Colonic mucosa (tissue), 4 donors: Measurements from ENCODE around the gene SPDEF. TPM values are rescaled to one million over a fixed set of nuclear protein-coding genes. Genes with fewer than 3 reads are reported as not detected.

Experiments
- DNase-seq: peaks from one replicate; pipeline ENCODE4 v3.0.0-alpha.2; 2020
- H3K27ac ChIP-seq: fragments of 200-600 bp; one replicate; pipeline ENCODE4 v1.8.0; 2021
- H3K27me3 ChIP-seq: fragments of 200-600 bp; one replicate; pipeline ENCODE4 v1.8.0; 2021
- H3K36me3 ChIP-seq: fragments of 200-600 bp; one replicate; pipeline ENCODE4 v1.8.0; 2021
- H3K4me1 ChIP-seq: fragments of 200-600 bp; one replicate; pipeline ENCODE4 v1.8.0; 2021; ENCODE audit warnings: mild to moderate bottlenecking
- H3K4me3 ChIP-seq: fragments of 200-600 bp; one replicate; pipeline ENCODE4 v1.8.0; 2021
- H3K9ac ChIP-seq, 2 donors: one replicate each; pipeline ENCODE4 v1.7.0; 2013; ENCODE audit warnings: control low read depth in 2 of 2, low read depth in 2 of 2, low read length in 2 of 2
- H3K9me3 ChIP-seq: fragments of 200-600 bp; one replicate; pipeline ENCODE4 v1.8.0; 2021
- intact Hi-C: fragments of 100-400 bp; cut with DNase I; formaldehyde crosslinking; loops from one replicate; pipeline ENCODE4 v1.14.1; 2022
- total RNA-seq, 2 donors: library from RNA; stranded (reverse); fragmentation: NEBNext Ultra II Directional in 1 of 2; extraction: Animal tissue kit (Norgen Biotek cat#: 25700) in 1 of 2; gene quantifications; one replicate each; pipeline ENCODE4 v1.2.1, GENCODE V29; 2021
- TF ChIP-seq, protein P1 (sequence below): fragments of 200-600 bp; IDR thresholded peaks from one replicate; pipeline ENCODE4 v1.8.0; 2022; ENCODE audit warnings: antibody characterized with exemption, mild to moderate bottlenecking
- donor health status: healthy.
- donor health status: DM: no; HTN: no; CAD: no.
- donor health status: DM: no; HTN: no; CAD: no.

The SPDEF gene
- total RNA-seq, 2 donors from 2014 or later, result 71.0 to 102 TPM

DNA sequence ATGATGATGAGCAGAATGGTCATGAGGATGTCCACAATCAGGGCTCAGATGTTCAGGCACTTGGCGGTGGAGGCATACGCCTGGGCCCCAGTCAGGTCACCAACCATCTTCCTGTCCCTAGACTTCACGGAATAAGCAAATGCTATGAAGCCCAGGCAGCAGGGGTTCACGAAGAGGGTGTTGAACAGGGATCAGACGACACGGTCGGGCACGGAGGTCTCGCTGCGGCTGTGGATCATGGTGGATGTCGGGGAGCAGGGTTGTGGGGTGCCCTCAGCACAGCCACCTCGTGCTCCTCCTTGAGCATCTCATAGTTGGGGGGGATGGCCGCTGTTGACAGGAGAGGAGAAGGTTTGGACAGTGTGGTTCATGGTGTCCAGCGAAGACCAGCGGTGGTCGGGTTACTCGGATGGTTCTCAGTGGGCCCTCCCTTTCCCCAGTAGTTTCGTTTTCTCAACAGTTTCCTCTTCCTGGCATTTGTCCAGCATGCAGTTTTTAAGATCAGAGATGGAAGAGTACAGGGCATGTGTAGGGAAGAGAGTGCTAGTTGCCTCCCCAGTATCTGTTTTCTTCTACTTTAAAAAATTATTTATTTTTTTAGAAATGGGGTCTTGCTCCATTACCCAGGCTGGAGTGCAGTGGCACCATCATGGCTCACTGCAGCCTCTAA lies 20.3 kb upstream of the SPDEF start:
- intact Hi-C loops, result no loop called here
- no peak overlapping the region for H3K9ac ChIP-seq
- no peaks in the 10 kb centered on the region for H3K9me3 ChIP-seq
- TF ChIP-seq, protein P1, sequence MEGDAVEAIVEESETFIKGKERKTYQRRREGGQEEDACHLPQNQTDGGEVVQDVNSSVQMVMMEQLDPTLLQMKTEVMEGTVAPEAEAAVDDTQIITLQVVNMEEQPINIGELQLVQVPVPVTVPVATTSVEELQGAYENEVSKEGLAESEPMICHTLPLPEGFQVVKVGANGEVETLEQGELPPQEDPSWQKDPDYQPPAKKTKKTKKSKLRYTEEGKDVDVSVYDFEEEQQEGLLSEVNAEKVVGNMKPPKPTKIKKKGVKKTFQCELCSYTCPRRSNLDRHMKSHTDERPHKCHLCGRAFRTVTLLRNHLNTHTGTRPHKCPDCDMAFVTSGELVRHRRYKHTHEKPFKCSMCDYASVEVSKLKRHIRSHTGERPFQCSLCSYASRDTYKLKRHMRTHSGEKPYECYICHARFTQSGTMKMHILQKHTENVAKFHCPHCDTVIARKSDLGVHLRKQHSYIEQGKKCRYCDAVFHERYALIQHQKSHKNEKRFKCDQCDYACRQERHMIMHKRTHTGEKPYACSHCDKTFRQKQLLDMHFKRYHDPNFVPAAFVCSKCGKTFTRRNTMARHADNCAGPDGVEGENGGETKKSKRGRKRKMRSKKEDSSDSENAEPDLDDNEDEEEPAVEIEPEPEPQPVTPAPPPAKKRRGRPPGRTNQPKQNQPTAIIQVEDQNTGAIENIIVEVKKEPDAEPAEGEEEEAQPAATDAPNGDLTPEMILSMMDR, result no peak
- DNase-seq, result no peak
- H3K27me3 ChIP-seq, result no peaks in the 10 kb centered on the region
- H3K36me3 ChIP-seq, result no peaks in the 10 kb centered on the region
- H3K4me3 ChIP-seq, result no peak overlapping the region
- peaks cover 4% of the 10 kb centered on the region for H3K4me1 ChIP-seq
- no peak overlapping the region for H3K27ac ChIP-seq

DNA sequence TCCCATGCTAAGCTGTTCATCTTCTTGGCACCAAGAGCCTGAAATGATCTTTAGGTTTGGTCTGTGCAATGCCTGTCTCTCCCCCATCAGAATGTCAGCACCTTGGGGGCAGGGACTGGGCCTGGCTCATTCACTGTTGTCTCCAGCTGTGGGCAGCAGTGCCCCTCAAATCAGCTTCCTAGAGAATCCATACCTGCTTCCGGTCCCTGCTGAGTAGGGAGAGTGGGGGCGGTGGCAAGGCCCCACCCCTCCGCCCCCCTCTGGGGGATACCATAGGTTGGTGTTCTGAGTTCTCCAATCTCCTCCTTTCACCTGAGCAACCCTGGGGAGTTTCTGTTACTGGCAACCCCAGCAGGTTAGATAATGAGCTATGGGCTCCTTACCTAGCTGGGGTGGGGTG lies 19.2 kb upstream of the SPDEF start:
- TF ChIP-seq, protein P1, result no peak
- Histone ChIP-seq H3K27ac (no peak overlapping the region), H3K9ac (no peak overlapping the region), H3K9me3 (no peaks in the 10 kb centered on the region), H3K4me1 (peaks cover 4% of the 10 kb centered on the region), H3K4me3 (no peak overlapping the region), H3K36me3 (no peaks in the 10 kb centered on the region), H3K27me3 (no peaks in the 10 kb centered on the region)
- no peak for DNase-seq
- intact Hi-C loops, result no loop called here

DNA sequence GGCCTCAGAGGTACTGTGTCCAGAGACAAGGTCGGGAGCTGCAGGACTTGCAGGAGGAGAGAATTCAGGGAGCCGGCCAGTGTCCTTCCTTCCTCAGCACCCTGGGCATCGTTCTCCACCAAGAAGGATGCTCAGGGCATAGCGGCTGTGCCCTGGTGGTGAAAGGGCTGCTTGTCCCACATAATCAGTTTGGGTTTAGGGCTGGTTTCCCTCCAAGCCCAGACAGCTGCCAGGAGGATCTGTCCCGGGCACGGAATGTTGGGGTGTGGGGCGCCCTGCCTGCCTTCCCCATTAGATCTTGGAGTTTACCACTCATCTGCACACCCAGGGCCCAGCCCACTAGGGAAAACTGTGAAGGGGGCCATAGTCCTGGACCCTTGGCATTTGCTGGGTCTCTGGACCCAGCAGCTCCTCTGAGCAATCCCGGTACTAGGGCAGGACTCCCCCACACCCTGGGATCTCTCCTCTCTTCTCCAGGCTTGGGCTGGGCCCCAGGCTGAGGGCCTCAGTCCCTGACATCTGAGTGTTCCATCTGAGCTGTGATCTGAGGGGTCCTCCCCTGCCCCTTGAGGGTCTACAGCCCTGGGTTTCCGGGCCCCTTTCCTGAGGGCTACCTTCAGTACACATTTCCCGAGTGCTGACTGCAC lies 18.6 kb upstream of the SPDEF start:
- Histone ChIP-seq H3K36me3 (no peaks in the 10 kb centered on the region), H3K27me3 (no peaks in the 10 kb centered on the region), H3K4me3 (no peak overlapping the region), H3K9me3 (no peaks in the 10 kb centered on the region), H3K27ac (no peak overlapping the region), H3K9ac (no peak overlapping the region), H3K4me1 (peaks cover 4% of the 10 kb centered on the region)
- TF ChIP-seq, protein P1, result no peak
- DNase-seq, result no peak
- intact Hi-C loops, result no loop called here

DNA sequence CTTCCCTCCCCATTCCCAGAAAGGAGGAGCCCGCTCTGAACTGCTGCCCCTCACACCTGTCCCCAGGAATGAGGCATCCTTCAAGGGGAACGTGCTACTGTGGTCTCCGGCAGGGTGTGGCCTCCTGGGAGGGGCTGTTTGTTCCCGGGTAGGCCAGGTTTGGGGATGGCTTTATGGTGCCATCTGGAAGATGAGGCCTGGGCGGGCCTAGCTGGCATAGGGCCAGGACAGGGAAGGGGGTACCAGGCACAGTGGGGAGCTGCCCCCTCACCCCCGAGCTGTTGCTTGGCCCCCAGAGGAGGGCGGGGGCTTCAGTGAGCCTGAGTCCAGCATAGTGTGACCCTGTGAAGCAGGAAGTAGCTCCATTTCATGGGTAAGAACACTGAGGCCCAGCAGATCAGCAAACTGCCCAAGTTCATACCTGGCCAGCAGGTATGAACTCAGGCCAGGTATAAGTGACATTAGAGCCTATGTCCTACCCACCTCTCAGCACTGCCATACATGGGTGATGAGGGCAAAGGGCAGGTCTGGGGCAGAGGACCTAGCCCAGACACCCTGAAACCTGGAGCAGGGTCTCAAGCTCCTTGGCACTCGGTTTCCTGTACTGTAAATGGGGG lies 17.5 kb upstream of the SPDEF start:
- H3K27ac ChIP-seq, result no peak overlapping the region
- intact Hi-C loops, result no loop called here

DNA sequence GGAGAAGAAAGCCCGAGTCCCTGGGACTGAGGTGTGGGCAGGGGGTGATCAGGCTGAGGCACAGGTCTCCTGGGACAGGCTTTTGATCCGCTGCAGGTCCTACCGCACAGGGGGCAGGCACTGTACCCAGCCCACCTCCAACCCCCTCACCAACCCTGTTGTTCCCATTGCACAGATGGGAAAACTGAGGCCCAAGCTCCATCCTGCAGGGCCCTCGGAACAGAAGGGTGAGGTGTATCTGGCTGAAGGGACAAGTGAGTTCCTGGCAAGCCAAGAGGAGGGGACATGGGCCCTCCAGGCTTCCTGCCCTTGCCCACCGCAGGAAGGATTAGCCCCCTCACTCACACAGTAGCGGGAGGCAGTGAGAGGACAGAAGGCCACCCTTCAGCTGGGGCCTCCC lies 16.5 kb upstream of the SPDEF start:
- intact Hi-C loops, result no loop called here
- Histone ChIP-seq H3K27ac (no peak overlapping the region), H3K4me1 (peaks cover 4% of the 10 kb centered on the region), H3K9me3 (no peaks in the 10 kb centered on the region), H3K9ac (peak overlapping the region in 1 of 2 donors; percentile 12), H3K36me3 (no peaks in the 10 kb centered on the region), H3K4me3 (no peak overlapping the region), H3K27me3 (no peaks in the 10 kb centered on the region)
- TF ChIP-seq, protein P1, result no peak
- no peak for DNase-seq

More for the DNA sequence above, 17.5 kb upstream of the SPDEF start:
- H3K9ac ChIP-seq, result no peak overlapping the region
- TF ChIP-seq, protein P1, result no peak
- no peaks in the 10 kb centered on the region for H3K9me3 ChIP-seq
- no peaks in the 10 kb centered on the region for H3K27me3 ChIP-seq
- H3K4me3 ChIP-seq, result no peak overlapping the region
- DNase-seq, result peak; percentile 57
- H3K4me1 ChIP-seq, result peaks cover 4% of the 10 kb centered on the region
- no peaks in the 10 kb centered on the region for H3K36me3 ChIP-seq
